H1 (cell line): ENCODE results near the gene PC. TPM values are rescaled to one million over a fixed set of nuclear protein-coding genes. Genes with fewer than 3 reads are reported as not detected.
A peak's percentile ranks its signal among the peaks of the same experiment; 100 is the strongest.

ENCODE experiments used
- ASH2L ChIP-seq: fragments of 200-600, 300-600 bp; sonication (generic); IDR thresholded peaks from one replicate; pipeline ENCODE4 v1.7.1; 2017; ENCODE audit warnings: low read length
- CBX8 ChIP-seq: fragments of 300-800, 300-1000 bp; sonication (generic); IDR thresholded peaks from 2 replicates; pipeline ENCODE4 v1.7.1; 2016; ENCODE audit warnings: low read depth, low read length, borderline replicate concordance
- CEBPB ChIP-seq: IDR thresholded peaks from 2 replicates; pipeline ENCODE4 v1.6.1; 2012; ENCODE audit warnings: low read depth, low read length
- CTBP2 ChIP-seq: IDR thresholded peaks from 2 replicates; pipeline ENCODE4 v1.7.0; 2011; ENCODE audit warnings: borderline replicate concordance, mild to moderate bottlenecking, moderate library complexity, mixed read lengths, low read length; ENCODE audit not compliant: insufficient read depth, insufficient read length
- CTCF ChIP-seq, 3 experiments: IDR thresholded peaks; 1 replicate in 2 of 3; 2 replicates in 1 of 3; pipeline versions ENCODE4 v1.5.1 to v1.6.1; 2011; ENCODE audit warnings: low read length in 3 of 3, mild to moderate bottlenecking in 3 of 3, inconsistent platforms in 2 of 3, low read depth in 1 of 3, moderate library complexity in 1 of 3; ENCODE audit not compliant: insufficient read depth in 1 of 3; ENCODE audit errors: control extremely low read depth in 1 of 3
- EGR1 ChIP-seq: IDR thresholded peaks from 2 replicates; pipeline ENCODE4 v1.6.1; 2011; ENCODE audit warnings: low read depth, low read length, borderline replicate concordance
- EZH2 ChIP-seq: fragments of 200-600 bp; sonication (generic); IDR thresholded peaks from 2 replicates; pipeline ENCODE4 v1.7.1; 2012; ENCODE audit warnings: low read depth, mild to moderate bottlenecking, moderate library complexity, low read length, inconsistent platforms; ENCODE audit not compliant: severe bottlenecking
- JUND ChIP-seq: IDR thresholded peaks from 2 replicates; pipeline ENCODE4 v1.6.1; 2011; ENCODE audit warnings: mild to moderate bottlenecking, improper control_type of control experiment, low read length
- PHF8 ChIP-seq: fragments of 200-600 bp; sonication (generic); conservative IDR thresholded peaks from 2 replicates; pipeline ENCODE4 v1.7.1; 2012; ENCODE audit warnings: low read depth, mild to moderate bottlenecking, inconsistent platforms, low read length, moderate library complexity
- POLR2A ChIP-seq, 2 experiments: IDR thresholded peaks; 1 replicate in 1 of 2; 2 replicates in 1 of 2; pipeline ENCODE4 v1.6.1; 2011; ENCODE audit warnings: low read depth in 2 of 2, low read length in 2 of 2, mild to moderate bottlenecking in 2 of 2; ENCODE audit errors: control extremely low read depth in 1 of 2
- SAP30 ChIP-seq: fragments of 300-600 bp; sonication (generic); IDR thresholded peaks from 2 replicates; pipeline ENCODE4 v1.7.1; 2012; ENCODE audit warnings: low read length, moderate library complexity, mild to moderate bottlenecking, inconsistent platforms; ENCODE audit not compliant: insufficient read depth, insufficient replicate concordance
- SIX5 ChIP-seq: IDR thresholded peaks from 2 replicates; pipeline ENCODE4 v1.6.1; 2011; ENCODE audit warnings: mild to moderate bottlenecking, low read depth, low read length
- SP1 ChIP-seq: IDR thresholded peaks from 2 replicates; pipeline ENCODE4 v1.6.1; 2011; ENCODE audit warnings: low read depth, low read length
- SP4 ChIP-seq: IDR thresholded peaks from 2 replicates; pipeline ENCODE4 v1.6.1; 2012; ENCODE audit warnings: low read length, inconsistent platforms
- SRF ChIP-seq: IDR thresholded peaks from 2 replicates; pipeline ENCODE4 v1.6.1; 2011; ENCODE audit warnings: mild to moderate bottlenecking, low read depth, low read length, moderate library complexity
- TBP ChIP-seq: IDR thresholded peaks from 2 replicates; pipeline ENCODE4 v1.6.1; 2011; ENCODE audit warnings: low read depth, low read length, improper control_type of control experiment
- YY1 ChIP-seq: IDR thresholded peaks from 2 replicates; pipeline ENCODE4 v1.6.1; 2011; ENCODE audit warnings: low read depth, mild to moderate bottlenecking, low read length
- ZNF274 ChIP-seq: IDR thresholded peaks from 2 replicates; pipeline ENCODE4 v1.7.0; 2012; ENCODE audit warnings: low read length, borderline replicate concordance; ENCODE audit errors: extremely low read depth
- polyA plus RNA-seq, 7 experiments: library from polyadenylated mRNA; depleted of rRNA in 3 of 7; stranded (reverse) in 5 of 7; unstranded in 2 of 7; fragments of >200 nt in 5 of 7; fragments of 200-250 nt in 2 of 7; gene quantifications; 1 replicate in 5 of 7; 2 replicates in 1 of 7; 4 replicates in 1 of 7; pipeline versions ENCODE4 v1.2.1 to v1.2.3, GENCODE V29; 2011 to 2013; ENCODE audit warnings: missing spikeins in 2 of 7, mixed read lengths in 2 of 7
- total RNA-seq: library from RNA; stranded (reverse); fragmentation: NEBNext Ultra II Directional; extraction: Animal tissue kit (Norgen Biotek cat#: 25700); gene quantifications from 2 replicates; pipeline ENCODE4 v1.2.1, GENCODE V29; 2021
- TF ChIP-seq, protein P1 (sequence below): IDR thresholded peaks from 2 replicates; pipeline ENCODE4 v1.6.1; 2011; ENCODE audit warnings: low read length, improper control_type of control experiment

The PC gene
- total and polyA plus RNA-seq, 2 of the 8 experiments (the other 6 are each of a cell fraction or from before 2014, with no cell fraction given), result 11.5 to 27.5 TPM

DNA sequence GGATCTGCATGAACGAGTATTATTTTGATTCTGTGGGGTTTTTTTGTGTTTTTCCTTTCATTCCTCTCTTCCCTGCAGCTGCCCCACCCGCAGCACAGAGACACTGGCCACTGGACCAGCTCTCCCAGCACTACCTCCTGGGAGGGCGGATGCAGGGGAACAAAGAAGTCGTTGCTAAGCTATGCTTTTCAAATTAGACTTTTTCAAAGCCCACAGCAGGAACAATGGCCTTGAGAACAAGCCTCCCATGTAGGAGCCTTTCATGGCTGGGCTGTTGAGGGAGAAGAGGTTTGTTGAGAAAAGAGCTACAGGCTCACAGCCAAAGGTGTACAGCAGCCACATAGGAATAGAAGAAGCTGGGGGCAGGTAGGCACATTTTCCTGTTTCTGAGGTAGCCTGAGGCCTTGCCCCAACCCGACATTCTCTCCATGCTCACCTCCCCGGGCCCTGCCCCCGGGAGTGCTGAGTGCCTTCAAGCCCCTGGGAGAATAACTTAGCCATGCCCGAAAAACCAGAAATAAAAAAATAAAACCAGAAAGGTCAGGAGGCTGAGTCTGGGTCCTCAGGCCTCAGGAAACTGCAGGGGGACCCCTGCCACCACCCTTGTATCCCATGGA lies 44.2 kb upstream of the PC start (continued):
- TF ChIP-seq EZH2 (no peak), CTCF (IDR thresholded peaks at IDR 0.05; ENCODE audit: control extremely low read depth in 1 of 3, insufficient read depth in 1 of 3, low read depth in 1 of 3, low read length in 3 of 3) (no peak), PHF8 (no peak), EGR1 (no peak), TBP (no peak), ASH2L (peak; percentile 45), ZNF274 (no peak), SRF (no peak), SIX5 (no peak), CBX8 (no peak), SP4 (no peak), JUND (no peak), SP1 (no peak), CEBPB (no peak), POLR2A (IDR thresholded peaks at IDR 0.05; ENCODE audit: control extremely low read depth in 1 of 2, low read depth in 2 of 2, low read length in 2 of 2) (no peak), CTBP2 (peak; percentile 19), SAP30 (no peak), YY1 (0 out of 2 replicates have a peak, but pooled peaks have one; percentile 11)
- TF ChIP-seq, protein P1, sequence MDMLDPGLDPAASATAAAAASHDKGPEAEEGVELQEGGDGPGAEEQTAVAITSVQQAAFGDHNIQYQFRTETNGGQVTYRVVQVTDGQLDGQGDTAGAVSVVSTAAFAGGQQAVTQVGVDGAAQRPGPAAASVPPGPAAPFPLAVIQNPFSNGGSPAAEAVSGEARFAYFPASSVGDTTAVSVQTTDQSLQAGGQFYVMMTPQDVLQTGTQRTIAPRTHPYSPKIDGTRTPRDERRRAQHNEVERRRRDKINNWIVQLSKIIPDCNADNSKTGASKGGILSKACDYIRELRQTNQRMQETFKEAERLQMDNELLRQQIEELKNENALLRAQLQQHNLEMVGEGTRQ, result no peak
